T47D (cell line): Measurements from ENCODE around the gene CCDC3.
"Not testable (repeated sequence)": the region's sequence is repeated elsewhere in the genome, so short reads cannot be mapped to it uniquely, and the experiment has no call there.

ENCODE experiments used
- DNase-seq, 2 experiments: peaks; one replicate each; pipeline versions ENCODE4 v3.0.0 to v3.0.0-alpha.2; 2011 to 2012; ENCODE audit warnings: low read depth in 1 of 2, low spot score in 1 of 2
- JUND ChIP-seq: IDR thresholded peaks from 2 replicates; pipeline ENCODE4 v1.6.1; 2012; ENCODE audit warnings: low read depth
- in situ Hi-C: cut with HindIII; loops from 2 replicates; pipeline ENCODE4 v1.10.0; 2016; ENCODE audit warnings: low sequenced_read_pairs, low pct_unique_long_range_greater_than_20kb

CCDC3 gene

DNA sequence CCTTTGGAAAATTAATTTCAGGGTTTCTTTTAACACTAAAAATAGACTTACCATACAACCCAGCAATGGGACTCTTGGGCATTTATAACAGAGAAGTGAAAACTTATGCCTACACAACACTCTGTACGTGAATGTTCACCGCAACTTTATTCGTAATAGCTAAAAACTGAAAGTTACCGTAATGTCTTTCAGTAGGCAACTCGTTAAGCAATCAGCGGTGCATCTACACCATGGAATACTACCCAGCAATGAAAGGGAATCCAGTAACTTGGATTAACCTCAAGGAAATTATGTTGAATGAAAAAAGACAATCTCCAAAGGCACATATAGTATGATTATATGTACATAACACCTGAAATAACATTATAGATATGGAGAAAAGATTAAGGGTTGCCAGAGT lies 16.2 kb downstream of the CCDC3 start:
- in situ Hi-C loops = no loop called here
- no peak for TF ChIP-seq JUND
- no peak for DNase-seq

DNA sequence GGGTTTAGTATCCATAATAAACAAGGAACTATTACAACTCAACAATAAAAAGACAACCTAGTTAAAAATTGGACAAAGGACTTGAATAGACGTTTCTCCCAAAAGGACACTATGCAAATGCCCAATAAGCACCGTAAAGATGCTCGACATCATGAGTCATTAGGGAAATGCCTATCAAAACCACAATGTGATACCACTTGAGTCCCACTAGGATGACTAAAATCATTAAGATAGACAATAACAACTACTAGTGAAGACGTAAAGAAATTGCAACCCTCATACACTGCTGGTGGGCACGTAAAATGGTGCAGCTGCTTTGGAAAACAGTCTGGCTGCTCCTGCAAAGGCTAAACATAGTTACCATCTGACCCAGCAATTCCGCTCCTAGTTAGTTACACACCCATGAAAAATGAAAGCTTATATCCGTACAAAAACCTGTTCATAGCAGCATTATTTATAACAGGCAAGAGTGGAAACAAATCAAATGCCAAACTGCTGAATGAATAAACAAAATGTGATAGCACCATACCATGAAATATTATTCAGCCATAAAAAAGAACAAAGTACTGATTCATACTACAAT lies 17.3 kb downstream of the CCDC3 start:
- no peak for TF ChIP-seq JUND
- no peak for DNase-seq
- in situ Hi-C loops = no loop called here

GRCh38 chr10:12983568-12983967 lies 17.9 kb downstream of the CCDC3 start:
- DNase-seq, in situ Hi-C loops: not testable (repeated sequence)

- in situ Hi-C loops = no loop called here
- TF ChIP-seq JUND = no peak
- no peak for DNase-seq
These were observed 19.9 kb downstream of the CCDC3 start for GRCh38 chr10:12981570-12981969.

DNA sequence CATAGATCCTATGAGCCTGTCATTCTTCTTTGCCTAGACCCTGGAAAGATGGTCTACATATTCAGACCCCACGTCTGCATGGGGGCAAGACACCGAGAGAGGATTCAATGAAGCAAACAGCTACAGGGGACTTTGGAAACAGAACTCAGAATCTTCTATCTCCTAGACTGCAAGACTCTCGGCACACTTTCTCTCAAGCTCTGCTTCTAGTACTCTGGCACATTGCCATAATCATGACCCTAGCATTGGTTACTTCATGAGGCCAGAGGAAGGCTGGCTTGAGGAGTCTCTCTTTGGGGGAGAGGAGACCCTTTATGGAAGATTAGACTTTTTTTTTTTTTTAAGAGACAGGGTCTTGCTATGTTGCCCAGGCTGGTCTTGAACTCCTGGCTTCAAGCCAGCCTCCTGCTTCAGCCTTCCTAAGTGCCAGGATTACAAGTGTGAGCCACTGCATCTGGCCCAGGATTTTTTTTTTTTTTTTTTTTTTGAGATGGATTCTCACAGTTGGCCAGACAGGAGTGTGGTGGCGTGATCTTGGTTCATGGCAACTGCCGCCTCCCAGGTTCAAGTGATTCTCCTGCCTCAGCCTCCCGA lies 20.7 kb downstream of the CCDC3 start:
- in situ Hi-C loops = no loop called here
- DNase-seq = no peak
- no peak for TF ChIP-seq JUND

- TF ChIP-seq JUND = no peak
- DNase-seq = no peak
- in situ Hi-C loops = no loop called here
These were observed 21.3 kb downstream of the CCDC3 start for GRCh38 chr10:12980102-12980661.

DNA sequence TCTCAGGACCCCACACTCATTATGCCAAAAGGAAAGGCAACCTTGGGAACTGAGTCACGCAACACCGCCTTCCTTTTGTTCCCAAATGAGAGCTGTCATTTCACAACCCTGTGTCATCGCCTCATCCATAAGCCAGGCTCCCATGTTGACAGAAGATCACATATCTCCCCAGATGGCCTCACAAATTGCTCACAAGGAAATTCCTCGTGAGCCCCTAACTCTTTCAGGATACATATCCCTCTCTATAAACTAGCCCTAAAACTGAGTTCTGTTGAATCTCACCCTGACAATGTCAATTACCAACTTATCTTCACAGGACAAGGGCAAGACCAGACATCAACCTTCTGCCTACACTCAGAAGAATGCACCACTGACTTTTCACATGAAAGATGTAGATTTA lies 22.6 kb downstream of the CCDC3 start:
- DNase-seq = no peak
- TF ChIP-seq JUND = no peak
- in situ Hi-C loops = no loop called here

DNA sequence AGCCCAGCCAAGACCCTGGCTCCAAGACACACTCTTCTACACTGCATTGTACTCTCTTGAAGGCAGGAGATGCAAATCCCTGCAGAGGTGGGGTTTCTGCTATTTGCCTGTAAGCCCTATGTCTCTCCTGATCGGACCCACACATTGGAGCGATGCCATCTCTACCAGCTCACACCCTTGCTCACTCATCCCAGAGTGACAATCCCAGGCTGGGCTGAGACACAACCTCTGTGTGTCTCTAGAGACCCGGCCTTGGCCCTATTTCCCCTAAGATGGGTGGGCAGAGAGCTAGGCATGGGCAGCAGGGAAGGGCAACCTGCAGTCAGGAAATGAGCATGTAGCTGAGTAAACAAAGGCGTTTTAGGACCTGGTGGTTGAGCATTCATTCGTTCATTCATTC lies 25.6 kb downstream of the CCDC3 start:
- no peak for TF ChIP-seq JUND
- in situ Hi-C loops = no loop called here

DNA sequence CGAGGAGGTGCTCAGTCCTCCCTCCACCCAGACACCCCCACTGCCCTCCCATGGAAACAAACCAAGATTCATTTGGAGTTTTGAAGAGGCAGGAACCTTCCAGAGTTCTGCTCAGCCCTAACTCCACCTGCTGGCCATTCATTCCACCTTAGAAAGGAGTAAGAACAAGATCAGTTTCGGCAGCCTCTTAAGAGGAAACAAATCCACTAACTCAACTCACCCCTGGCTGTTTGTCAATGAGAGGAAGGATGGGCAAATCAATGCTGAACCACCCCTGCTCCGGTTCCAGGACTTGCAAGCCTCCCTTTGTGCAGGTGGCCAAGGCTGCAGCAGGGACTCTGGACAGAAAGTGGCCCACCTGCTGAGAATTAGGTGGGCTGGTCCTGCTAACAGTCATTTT lies 26.2 kb downstream of the CCDC3 start:
- peak; percentile 54 to 71 for DNase-seq
- in situ Hi-C loops = no loop called here
- TF ChIP-seq JUND = no peak

More for the DNA sequence above, 25.6 kb downstream of the CCDC3 start:
- no peak for DNase-seq

GRCh38 chr10:12974491-12975199 lies 26.9 kb downstream of the CCDC3 start:
- no peak for TF ChIP-seq JUND
- in situ Hi-C loops = no loop called here
- DNase-seq = no peak

GRCh38 chr10:12974078-12974477 lies 27.4 kb downstream of the CCDC3 start:
- DNase-seq = no peak
- TF ChIP-seq JUND = no peak
- in situ Hi-C loops = no loop called here

DNA sequence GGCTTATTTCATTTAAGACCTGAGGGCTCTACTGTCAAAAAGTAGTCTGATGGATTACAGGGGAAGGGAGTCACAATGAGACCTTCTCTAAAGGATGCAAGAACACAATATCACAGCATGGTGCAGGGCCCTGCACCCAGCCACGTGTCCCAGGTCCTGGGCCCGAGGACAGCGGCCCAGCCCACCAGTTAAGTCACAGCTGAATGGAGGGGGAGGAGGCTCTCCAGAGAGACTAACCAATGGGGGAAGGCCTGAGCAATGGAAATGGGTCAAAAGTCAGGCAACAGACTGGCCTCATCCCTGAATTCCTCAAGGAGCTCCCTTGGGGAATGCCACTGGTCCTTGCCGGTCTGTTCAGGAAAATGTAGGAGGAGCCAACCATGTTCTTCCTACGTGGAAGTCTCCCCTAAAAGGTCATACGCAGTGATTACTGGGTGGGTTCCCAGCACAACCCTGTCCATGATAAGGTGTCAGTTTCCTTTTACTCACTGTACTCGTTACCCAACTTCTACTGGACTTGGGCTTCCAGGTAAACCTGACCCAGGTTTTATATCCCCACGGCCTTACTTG lies 28.3 kb downstream of the CCDC3 start:
- TF ChIP-seq JUND = no peak
- no peak for DNase-seq
- in situ Hi-C loops = no loop called here

- in situ Hi-C loops = no loop called here
- no peak for TF ChIP-seq JUND
- DNase-seq = no peak
These were observed 29.4 kb downstream of the CCDC3 start for GRCh38 chr10:12972146-12972545.
